Measurements from ENCODE around the gene CLEC16A.

CLEC16A gene

DNA sequence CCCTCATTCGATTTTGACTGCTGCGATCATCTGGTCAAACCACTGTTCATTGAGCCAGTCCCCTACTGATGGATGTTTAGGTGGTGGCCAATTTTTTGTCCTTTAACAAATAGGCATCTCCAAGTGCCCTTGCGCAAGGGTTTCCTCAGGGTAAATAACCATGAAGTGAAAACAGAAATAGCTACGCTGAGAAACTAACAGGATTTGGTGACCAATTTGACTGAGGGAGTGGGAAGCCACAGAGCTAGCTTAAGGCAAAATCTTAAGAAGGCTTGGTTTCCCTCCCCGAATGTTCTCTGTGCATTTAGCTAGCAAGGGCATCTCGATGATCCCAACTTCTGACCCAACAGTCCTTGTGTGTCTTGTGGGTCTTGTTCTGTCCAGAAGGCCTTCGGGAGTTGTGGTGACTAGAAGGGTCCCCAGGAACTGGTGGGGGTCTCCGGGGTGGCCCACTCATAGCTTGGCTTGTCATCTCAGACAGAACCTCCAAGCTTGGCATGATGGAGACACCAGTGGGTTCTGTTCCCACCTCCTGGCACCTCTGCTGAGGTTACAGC lies 194.5 kb downstream of the CLEC16A start:
- Histone ChIP-seq H3K4me3 (ENCODE audit: low read length) (no peak overlapping the region), H3K27me3 (ENCODE audit: control insufficient read depth, insufficient read depth, low read length) (no peaks in the 10 kb centered on the region), H3K9me3 (ENCODE audit: control insufficient read depth, low read length) (no peaks in the 10 kb centered on the region), H3K4me1 (ENCODE audit: control insufficient read depth, insufficient read depth, low read length) (peaks cover 3% of the 10 kb centered on the region), H3K9ac (ENCODE audit: low read length) (no peak overlapping the region), H3K36me3 (ENCODE audit: control insufficient read depth, insufficient read depth, low read length) (no peaks in the 10 kb centered on the region)

DNA sequence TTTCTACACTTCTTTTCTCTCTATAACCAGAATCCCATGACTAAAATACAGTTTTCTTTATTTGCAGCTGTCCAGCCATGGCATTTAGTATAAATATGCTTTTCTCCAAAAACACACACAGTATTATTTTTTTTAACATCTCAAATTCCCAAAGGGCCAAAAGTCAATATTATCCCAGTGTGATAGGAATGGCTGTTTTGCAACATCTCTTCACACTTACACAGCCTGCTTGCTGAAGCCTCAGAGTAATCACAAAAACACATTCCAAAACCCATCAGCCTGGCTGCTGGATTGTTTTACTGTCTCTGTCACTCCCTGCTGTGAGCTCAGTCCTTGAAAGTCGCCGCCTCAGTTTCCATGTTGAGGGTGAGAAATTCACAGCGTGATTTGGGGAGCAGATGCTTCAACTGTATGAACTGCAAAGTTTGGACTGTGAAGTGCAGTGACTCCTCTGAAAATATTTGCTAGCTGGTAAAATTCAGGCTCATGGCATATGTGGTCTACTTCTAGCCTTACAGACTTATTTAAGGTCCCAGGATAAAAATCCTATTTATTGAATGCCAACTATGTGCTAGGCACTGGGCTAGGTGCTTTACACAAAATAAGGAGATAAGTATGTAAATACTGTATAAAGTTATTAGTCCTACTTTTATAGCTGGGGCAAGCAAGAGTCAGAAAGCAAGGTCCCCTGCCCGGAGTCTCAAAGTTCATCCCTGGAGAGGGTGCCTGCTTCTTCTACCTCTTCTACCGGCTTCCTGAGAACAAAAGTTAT lies 195.1 kb downstream of the CLEC16A start:
- no peaks in the 10 kb centered on the region for H3K27me3 ChIP-seq (ENCODE audit: control insufficient read depth, insufficient read depth, low read length)
- no peaks in the 10 kb centered on the region for H3K36me3 ChIP-seq (ENCODE audit: control insufficient read depth, insufficient read depth, low read length)
- no peaks in the 10 kb centered on the region for H3K9me3 ChIP-seq (ENCODE audit: control insufficient read depth, low read length)
- H3K4me3 ChIP-seq (ENCODE audit: low read length), result no peak overlapping the region
- no peaks in the 10 kb centered on the region for H3K4me1 ChIP-seq (ENCODE audit: control insufficient read depth, insufficient read depth, low read length)
- H3K9ac ChIP-seq (ENCODE audit: low read length), result no peak overlapping the region

DNA sequence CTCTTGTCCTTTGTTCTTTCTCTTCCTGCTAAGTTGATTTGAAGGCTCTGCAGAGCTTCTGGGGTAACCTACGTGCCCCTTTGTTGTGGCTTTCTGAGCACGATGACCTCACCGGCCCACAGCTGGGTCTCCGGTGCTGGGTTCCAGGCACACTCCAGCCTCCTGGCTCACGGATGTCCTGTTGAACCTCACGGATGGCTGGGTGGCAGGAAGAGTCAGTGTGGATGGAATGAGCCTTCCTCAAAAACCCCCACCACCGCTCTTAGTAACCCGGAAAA lies 195.7 kb downstream of the CLEC16A start:
- Histone ChIP-seq H3K4me1 (ENCODE audit: control insufficient read depth, insufficient read depth, low read length) (no peaks in the 10 kb centered on the region), H3K36me3 (ENCODE audit: control insufficient read depth, insufficient read depth, low read length) (no peaks in the 10 kb centered on the region), H3K9ac (ENCODE audit: low read length) (no peak overlapping the region), H3K4me3 (ENCODE audit: low read length) (no peak overlapping the region), H3K27me3 (ENCODE audit: control insufficient read depth, insufficient read depth, low read length) (no peaks in the 10 kb centered on the region), H3K9me3 (ENCODE audit: control insufficient read depth, low read length) (no peaks in the 10 kb centered on the region)

DNA sequence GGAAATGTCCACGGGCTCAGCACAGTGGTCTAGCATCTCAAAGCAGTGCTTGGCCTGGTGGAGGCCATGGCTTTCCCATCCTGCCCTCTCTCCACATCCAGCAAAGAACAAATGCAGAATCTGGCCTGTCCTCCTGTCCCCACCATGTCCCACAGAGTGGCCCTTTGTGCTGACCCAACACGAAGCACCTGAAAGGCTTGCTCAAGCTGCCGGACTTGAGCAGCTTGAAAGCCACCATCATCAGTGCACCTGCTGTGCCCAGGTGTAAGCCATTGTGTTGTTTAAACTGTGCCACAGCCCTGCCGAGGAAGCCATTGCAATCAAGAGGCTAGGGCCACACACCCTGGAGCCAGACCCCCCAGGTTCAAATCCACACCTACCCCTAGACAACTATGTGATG lies 196.1 kb downstream of the CLEC16A start:
- Histone ChIP-seq H3K36me3 (ENCODE audit: control insufficient read depth, insufficient read depth, low read length) (no peaks in the 10 kb centered on the region), H3K9me3 (ENCODE audit: control insufficient read depth, low read length) (no peaks in the 10 kb centered on the region), H3K9ac (ENCODE audit: low read length) (no peak overlapping the region), H3K27me3 (ENCODE audit: control insufficient read depth, insufficient read depth, low read length) (no peaks in the 10 kb centered on the region), H3K4me1 (ENCODE audit: control insufficient read depth, insufficient read depth, low read length) (no peaks in the 10 kb centered on the region), H3K4me3 (ENCODE audit: low read length) (no peak overlapping the region)

DNA sequence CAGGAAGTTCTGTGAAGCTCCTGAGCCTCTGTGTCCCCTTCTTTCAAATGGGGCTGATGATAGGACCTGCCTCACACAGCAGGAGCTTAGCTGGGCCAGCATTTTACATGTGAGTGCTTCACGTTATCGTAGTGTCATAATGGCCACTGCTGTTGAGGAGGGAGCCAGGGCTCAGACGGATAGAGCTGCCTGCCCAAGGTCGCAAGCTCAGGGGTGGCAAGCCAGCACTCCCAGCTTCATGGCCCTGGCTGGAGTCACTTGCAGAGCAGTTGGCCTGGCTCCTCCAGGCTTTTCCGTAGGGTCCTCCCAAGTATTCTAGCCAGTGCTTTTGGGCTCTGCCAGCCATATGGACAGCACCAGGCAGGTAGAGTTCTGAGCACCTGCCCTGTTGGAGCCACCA lies 196.5 kb downstream of the CLEC16A start:
- no peaks in the 10 kb centered on the region for H3K4me1 ChIP-seq (ENCODE audit: control insufficient read depth, insufficient read depth, low read length)
- no peaks in the 10 kb centered on the region for H3K9me3 ChIP-seq (ENCODE audit: control insufficient read depth, low read length)
- H3K27me3 ChIP-seq (ENCODE audit: control insufficient read depth, insufficient read depth, low read length), result no peaks in the 10 kb centered on the region
- no peak overlapping the region for H3K4me3 ChIP-seq (ENCODE audit: low read length)
- H3K36me3 ChIP-seq (ENCODE audit: control insufficient read depth, insufficient read depth, low read length), result no peaks in the 10 kb centered on the region
- no peak overlapping the region for H3K9ac ChIP-seq (ENCODE audit: low read length)

DNA sequence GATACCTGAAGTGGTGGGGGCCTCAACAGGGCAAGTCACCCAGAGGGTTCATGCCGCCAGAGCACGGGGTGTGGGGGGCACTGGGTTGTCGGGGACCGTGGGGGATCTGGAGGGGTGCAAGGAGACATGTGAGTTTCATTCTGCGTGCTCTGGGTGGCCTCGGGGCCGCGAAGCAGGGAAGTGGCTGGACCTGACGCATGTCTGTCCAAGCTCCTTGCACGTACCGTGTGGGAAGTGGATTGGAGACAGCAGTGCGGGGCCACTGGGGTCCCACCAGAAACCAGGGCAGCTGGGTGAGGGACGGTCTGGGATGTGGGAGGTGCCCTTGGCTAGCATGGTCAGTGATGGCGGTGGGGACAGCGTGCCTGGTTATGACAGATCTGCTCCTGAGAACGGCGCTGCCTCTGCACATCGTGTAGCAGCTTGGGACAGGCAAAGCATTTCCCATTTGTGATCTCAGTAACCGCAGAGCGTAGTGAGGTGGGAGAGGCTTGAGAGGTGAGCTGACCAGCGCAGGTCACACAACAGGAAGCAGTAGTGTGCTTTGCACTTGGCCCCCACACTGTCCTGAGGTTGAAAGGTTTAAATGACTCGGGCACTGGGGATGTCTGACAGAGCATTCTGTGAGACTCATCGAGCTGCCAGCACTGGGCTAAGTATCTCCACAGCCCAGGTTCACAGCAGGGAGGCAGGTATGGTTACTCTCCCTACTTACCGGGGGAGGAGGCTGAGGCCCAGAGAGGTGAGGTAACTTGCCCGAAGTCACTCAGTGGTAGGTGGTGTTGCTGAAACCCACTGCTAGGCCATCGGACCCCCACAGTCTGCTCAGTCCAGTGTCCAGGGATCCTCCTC lies 197.3 kb downstream of the CLEC16A start:
- Histone ChIP-seq H3K36me3 (ENCODE audit: control insufficient read depth, insufficient read depth, low read length) (no peaks in the 10 kb centered on the region), H3K4me3 (ENCODE audit: low read length) (no peak overlapping the region), H3K9ac (ENCODE audit: low read length) (no peak overlapping the region), H3K27me3 (ENCODE audit: control insufficient read depth, insufficient read depth, low read length) (no peaks in the 10 kb centered on the region), H3K4me1 (ENCODE audit: control insufficient read depth, insufficient read depth, low read length) (no peaks in the 10 kb centered on the region), H3K9me3 (ENCODE audit: control insufficient read depth, low read length) (no peaks in the 10 kb centered on the region)

DNA sequence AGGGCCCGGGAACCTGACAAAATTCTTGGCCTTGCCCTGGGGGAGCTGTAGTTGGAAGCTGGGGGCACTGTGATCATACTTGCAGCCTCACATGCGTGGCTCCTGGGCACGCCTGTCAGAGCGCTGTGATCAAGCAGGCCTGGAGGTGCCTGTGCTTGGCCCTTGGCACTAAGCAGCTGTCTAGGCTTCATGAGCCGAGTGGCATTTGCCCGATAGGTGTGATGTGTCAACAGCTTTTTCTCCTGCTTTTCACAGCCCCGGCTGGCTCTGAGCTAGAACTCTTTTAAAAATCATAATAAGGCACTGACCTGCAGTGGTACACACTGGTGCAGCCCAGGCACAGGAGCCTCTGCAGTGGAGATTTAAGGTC lies 197.9 kb downstream of the CLEC16A start:
- Histone ChIP-seq H3K9me3 (ENCODE audit: control insufficient read depth, low read length) (no peaks in the 10 kb centered on the region), H3K9ac (ENCODE audit: low read length) (no peak overlapping the region), H3K4me1 (ENCODE audit: control insufficient read depth, insufficient read depth, low read length) (no peaks in the 10 kb centered on the region), H3K4me3 (ENCODE audit: low read length) (no peak overlapping the region), H3K36me3 (ENCODE audit: control insufficient read depth, insufficient read depth, low read length) (no peaks in the 10 kb centered on the region), H3K27me3 (ENCODE audit: control insufficient read depth, insufficient read depth, low read length) (no peaks in the 10 kb centered on the region)

DNA sequence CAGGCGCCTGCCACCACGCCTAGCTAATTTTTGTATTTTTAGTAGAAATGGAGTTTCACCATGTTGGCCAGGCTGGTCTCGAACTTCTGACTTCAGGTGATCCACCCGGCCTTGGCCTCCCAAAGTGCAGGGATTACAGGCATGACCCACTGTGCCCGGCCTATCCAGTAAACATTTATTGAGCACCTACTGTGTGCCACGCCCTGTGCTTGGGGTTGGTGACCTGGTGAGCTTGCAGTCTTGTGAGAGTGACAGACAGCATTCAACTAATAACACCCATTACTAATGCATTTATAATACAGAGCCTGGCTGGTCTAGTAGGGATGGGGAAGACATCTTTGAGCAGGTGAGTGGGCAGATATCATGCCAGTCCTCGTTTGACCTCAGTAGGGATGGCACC lies 198.6 kb downstream of the CLEC16A start:
- no peaks in the 10 kb centered on the region for H3K4me1 ChIP-seq (ENCODE audit: control insufficient read depth, insufficient read depth, low read length)
- H3K36me3 ChIP-seq (ENCODE audit: control insufficient read depth, insufficient read depth, low read length), result no peaks in the 10 kb centered on the region
- no peak overlapping the region for H3K9ac ChIP-seq (ENCODE audit: low read length)
- no peaks in the 10 kb centered on the region for H3K27me3 ChIP-seq (ENCODE audit: control insufficient read depth, insufficient read depth, low read length)
- H3K4me3 ChIP-seq (ENCODE audit: low read length), result no peak overlapping the region
- H3K9me3 ChIP-seq (ENCODE audit: control insufficient read depth, low read length), result no peaks in the 10 kb centered on the region

DNA sequence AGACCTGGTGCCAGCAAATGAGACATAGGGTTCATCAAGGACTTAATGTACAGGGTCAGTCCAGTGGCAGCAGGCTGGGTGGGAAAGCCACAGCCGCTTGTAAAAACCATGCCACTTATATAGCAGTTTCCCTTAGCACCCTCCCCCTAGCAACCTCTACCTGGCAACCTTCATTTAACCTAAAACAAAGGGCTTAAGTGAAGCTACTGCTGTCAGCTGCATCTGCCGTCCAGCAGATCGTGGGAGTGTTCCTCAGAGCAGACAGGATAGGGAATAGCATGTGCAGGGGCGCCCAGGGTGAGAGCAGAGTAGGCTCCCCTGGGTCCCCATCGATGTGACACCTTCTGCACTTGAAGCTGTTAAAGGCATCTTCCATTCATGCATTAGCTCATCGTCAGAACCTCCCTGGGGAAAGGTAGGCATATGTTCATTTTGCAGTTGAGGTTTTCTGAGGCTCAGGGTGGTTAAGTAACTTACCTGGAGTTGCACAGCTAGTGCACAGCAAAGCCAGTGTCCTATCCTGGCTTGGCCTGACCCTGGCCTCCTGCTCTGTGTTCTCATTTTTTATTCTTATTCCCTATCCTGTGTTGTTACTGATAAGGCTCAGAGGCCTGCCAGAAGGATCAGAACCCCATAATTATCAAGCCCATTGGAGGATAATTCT lies 199.1 kb downstream of the CLEC16A start:
- Histone ChIP-seq H3K4me3 (ENCODE audit: low read length) (no peak overlapping the region), H3K9ac (ENCODE audit: low read length) (no peak overlapping the region), H3K4me1 (ENCODE audit: control insufficient read depth, insufficient read depth, low read length) (no peaks in the 10 kb centered on the region), H3K9me3 (ENCODE audit: control insufficient read depth, low read length) (no peaks in the 10 kb centered on the region), H3K36me3 (ENCODE audit: control insufficient read depth, insufficient read depth, low read length) (no peaks in the 10 kb centered on the region), H3K27me3 (ENCODE audit: control insufficient read depth, insufficient read depth, low read length) (no peaks in the 10 kb centered on the region)

DNA sequence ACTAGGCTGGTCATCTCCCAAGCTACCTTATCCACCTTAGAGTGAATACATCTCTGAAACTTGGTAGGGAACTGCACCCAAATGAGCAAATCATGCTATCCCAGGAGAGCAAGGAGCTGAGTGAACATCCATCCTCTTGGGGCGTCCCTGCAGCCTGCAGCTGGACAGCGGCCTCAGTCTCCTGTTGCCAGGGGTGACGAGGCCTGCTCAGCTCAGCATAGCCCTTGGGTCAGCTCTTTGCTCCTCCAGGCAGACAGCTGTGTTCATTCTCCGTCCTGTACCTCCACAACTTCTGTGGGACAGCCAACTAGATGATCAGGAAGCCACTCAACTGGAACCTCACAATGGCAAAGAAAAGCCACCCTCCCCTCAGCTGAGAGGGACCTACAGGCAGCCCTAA lies 199.8 kb downstream of the CLEC16A start:
- H3K9me3 ChIP-seq (ENCODE audit: control insufficient read depth, low read length), result no peaks in the 10 kb centered on the region
- H3K9ac ChIP-seq (ENCODE audit: low read length), result no peak overlapping the region
- H3K36me3 ChIP-seq (ENCODE audit: control insufficient read depth, insufficient read depth, low read length), result no peaks in the 10 kb centered on the region
- H3K27me3 ChIP-seq (ENCODE audit: control insufficient read depth, insufficient read depth, low read length), result no peaks in the 10 kb centered on the region
- no peak overlapping the region for H3K4me3 ChIP-seq (ENCODE audit: low read length)
- no peaks in the 10 kb centered on the region for H3K4me1 ChIP-seq (ENCODE audit: control insufficient read depth, insufficient read depth, low read length)

DNA sequence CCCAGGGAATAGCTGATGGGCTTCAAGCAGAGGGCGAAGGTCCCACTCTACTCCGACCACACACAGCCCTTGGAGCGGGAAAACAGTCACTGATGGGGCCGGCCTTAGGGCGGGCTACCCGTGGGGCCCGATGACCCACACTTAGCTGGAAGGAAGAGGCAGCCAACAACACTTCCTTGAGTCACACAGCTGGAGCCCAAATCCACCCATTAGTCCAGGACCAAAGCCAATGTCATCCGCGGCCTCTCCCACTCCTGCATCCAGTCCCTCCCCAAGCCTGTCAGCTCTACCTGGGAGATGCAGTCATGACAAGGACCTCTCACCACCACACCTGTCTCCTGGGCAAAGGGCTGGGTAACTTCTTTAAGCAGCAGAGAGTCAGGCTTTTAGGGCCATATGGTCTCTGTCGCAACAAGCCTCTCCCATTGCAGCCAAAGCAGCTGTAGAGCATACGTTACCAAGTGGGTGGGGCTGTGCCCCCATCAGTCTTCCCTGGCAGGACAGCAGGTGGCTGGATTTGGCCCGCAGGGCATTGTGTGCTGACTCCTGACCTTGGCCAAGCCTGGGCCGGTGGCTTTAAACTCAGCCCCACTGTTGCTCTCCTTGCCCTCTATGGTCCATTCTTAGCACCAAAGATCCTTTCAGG lies 200.9 kb downstream of the CLEC16A start:
- no peaks in the 10 kb centered on the region for H3K9me3 ChIP-seq (ENCODE audit: control insufficient read depth, low read length)
- no peak overlapping the region for H3K4me3 ChIP-seq (ENCODE audit: low read length)
- H3K4me1 ChIP-seq (ENCODE audit: control insufficient read depth, insufficient read depth, low read length), result no peaks in the 10 kb centered on the region
- no peak overlapping the region for H3K9ac ChIP-seq (ENCODE audit: low read length)
- no peaks in the 10 kb centered on the region for H3K36me3 ChIP-seq (ENCODE audit: control insufficient read depth, insufficient read depth, low read length)
- no peaks in the 10 kb centered on the region for H3K27me3 ChIP-seq (ENCODE audit: control insufficient read depth, insufficient read depth, low read length)

DNA sequence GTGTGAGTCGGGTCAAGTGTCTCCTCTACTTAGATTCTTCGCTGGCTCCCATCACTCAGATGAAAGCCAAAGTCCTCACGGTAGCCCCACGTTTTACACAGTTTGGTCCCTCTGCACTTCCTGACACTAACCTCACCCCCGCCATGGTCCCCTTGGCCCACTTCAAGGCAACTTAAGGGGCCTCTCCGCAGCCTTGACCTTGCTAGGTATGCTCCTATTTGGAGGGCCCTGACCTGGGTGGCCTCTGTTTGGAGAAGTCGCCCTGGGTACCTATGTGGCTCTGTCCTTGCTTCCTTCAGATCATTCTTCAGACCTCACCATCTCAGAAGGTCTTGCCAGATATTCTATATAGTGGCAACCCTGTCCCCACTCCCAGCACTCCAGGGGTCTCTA lies 201.5 kb downstream of the CLEC16A start:
- no peaks in the 10 kb centered on the region for H3K4me1 ChIP-seq (ENCODE audit: control insufficient read depth, insufficient read depth, low read length)
- no peak overlapping the region for H3K9ac ChIP-seq (ENCODE audit: low read length)
- H3K36me3 ChIP-seq (ENCODE audit: control insufficient read depth, insufficient read depth, low read length), result no peaks in the 10 kb centered on the region
- no peaks in the 10 kb centered on the region for H3K27me3 ChIP-seq (ENCODE audit: control insufficient read depth, insufficient read depth, low read length)
- H3K9me3 ChIP-seq (ENCODE audit: control insufficient read depth, low read length), result no peaks in the 10 kb centered on the region
- H3K4me3 ChIP-seq (ENCODE audit: low read length), result no peak overlapping the region

Measured in mucosa of stomach (tissue), 1 donor.